NCI-H2107 (cell line): ENCODE measurements around the gene LEP.

Experiments used
- DNase-seq: peaks from one replicate; lab custom pipeline; 2025; lab: John Stamatoyannopoulos, UW

Gene LEP

DNA sequence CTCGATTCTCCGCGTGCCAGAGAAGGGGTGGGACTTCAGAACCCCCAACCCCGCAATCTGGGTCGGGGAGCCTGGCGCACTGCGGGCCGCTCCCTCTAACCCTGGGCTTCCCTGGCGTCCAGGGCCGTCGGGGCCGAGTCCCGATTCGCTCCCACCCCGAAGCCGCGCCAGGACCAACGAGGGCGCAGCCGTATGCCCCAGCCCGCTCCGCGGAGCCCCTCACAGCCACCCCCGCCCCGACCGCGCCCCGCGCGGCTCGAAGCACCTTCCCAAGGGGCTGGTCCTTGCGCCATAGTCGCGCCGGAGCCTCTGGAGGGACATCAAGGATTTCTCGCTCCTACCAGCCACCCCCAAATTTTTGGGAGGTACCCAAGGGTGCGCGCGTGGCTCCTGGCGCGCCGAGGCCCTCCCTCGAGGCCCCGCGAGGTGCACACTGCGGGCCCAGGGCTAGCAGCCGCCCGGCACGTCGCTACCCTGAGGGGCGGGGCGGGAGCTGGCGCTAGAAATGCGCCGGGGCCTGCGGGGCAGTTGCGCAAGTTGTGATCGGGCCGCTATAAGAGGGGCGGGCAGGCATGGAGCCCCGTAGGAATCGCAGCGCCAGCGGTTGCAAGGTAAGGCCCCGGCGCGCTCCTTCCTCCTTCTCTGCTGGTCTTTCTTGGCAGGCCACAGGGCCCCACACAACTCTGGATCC is at the start of gene LEP:
TSS of gene LEP (plus strand) at position 583 of the 691 bp plus-strand sequence. CDS start 10,741 bp downstream, outside the sequence.
- DNase-seq = no peak

DNA sequence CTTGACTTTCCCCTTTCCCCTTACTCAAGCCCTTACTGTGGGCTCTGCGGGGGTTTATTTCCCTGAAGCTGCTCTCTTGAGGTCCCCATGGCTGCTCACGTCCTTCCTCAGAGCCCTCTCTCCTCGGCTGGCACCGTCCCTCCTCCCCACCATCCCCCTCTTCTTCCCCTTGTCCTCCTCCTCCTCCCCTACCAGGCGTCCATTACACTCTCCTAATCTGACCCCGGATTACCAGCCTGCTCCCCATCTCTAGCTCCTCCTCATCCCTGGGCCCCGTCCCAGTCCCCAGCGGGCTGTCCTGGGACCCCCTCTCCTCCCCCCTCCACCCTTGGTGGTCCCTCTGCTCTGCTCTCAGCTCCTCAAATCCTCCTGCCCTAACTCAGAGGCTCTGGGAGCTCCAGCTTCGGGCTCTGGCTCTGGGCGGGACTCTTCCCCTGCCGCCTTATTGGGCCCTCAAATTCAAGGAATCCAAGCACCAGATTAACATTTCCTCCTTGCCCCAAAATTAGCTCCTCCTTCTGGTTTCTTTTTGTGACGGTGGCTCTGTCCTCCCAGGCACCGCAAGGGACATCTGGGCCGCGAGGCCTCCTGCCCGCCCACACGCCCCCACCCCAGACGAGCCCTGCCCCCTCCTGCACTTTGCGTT is 48.5 kb upstream of the LEP start:
- DNase-seq = no peak

DNA sequence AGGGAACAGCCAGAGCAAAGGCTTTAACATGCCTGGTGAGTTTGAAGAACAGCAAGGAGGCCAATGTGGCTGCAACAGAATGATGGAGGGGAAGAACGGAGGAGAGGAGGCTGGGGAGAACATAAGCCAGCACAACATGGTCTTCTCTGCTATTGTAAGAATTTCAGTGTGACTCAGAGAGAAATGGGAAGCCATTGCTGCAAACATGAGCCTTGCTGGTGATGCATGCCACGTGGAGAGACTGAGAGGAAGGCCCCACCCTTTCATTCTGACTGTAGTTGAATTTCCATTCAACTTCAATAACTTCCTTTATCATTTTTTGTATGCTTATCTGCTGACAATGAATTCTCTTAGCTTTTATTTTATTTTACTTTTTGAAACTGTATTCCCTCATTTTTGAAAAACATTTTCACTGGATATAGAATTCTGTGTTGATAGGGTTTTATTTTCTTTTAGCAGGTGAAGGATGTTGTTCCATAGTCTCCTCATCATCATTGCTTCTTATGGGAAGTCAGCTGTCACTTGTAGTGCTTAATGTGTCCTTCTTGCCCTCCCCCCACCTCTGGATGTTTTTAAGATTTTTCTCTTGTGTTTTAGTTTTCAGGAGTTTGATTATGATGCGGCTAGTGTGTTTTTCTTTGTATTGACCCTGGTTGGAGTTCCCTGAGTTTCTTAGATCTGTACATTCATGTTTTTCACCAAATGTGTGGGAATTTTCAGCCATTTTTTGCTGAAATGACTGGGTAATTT is 46.4 kb upstream of the LEP start:
- no peak for DNase-seq

DNA sequence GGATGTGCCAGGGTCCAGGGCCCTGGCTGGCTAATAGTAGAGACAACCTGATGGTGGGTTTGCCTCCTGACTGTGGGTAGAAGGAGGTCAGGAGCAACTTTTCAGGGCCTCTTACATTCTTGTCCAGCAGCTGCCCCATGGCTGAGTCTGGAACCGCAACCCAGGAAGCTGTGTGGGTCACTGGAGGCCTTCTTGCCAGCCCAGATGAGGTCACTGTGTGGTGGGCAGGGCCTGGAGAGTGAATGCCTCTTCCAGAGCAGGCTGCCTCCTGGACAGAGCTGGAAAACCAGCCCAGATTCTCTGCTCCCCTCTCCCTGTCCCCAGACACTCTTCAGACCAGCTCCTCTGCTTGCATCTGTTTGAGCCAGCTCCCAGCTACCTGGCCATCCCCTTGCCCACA is 43.5 kb upstream of the LEP start:
- no peak for DNase-seq

DNA sequence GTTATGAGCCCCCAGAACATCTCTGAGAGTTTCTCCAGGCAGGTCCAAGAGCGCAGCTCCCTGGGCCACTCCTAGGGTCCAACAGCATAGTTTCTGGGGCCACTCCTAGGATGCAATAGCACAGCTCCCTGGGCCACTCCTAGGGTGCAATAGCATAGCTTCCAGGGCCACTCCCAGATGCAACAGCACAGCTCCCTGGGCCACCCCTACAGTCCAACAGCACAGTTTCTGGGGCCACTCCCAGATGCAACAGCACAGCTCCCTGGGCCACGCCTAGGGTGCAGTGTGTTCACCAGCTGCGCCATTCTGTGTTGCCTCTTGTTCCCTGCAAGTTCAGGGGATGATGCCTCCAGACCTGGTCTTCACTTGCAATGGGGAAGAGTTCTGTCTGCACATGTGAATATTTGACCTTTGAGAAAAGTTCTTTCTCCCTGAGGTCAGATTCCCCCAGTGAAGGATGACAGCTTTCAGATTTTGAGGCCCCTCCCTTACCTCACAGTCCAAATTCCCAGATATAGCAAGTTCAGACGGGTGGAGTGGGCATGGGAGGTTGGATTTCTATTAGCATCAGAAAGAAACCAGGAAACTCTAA is 43.0 kb upstream of the LEP start:
- no peak for DNase-seq

DNA sequence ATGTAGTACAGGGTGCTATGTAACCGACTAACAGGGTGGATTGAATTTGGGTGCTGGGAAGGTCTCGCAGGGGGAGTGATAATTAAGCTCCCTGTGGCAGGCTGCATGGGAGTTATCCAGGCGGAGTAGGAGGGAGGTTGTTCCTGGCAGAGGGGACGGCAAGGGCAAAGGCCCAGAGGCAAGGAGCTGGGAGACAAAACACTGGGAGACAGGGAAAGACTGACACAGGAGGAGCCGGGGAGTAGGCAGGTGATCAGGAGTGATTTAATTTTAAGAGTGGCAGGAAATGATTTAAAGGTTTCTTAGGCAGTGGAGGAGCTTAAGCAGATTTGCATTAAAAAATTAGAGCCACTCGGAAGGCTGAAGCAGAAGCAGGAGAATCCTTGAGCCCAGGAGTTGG is 40.7 kb upstream of the LEP start:
- no peak for DNase-seq

DNA sequence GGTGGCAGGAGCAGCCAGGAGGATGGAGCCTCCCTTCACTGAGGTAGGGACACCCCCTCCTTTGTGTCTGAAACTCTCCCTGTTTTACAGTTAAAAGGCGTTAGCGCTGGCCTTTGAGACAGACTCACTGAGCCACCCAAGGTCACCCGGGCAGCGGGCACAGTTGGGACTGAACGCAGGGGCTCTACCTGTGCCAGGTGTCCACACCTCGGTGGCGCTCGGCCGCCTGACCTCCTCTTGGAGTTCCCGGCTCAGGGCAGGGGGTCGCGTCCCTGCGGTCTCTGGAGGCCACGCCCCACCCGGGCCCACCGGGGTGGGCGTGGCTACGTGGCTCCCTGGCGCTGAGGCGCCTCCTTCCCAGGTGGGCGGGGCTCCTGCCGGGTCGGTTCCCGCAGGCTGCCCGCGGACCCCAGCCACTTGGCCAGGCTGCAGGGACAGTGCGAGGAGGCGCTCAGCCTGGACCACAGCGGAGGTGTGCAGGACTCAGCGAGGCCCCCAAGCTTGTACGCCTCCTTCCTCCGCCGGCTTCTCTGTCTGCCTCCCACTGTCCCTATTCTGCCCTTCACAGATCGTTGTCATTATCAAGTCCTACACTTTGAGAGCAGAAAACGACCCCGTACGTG is 39.9 kb upstream of the LEP start:
- no peak for DNase-seq

DNA sequence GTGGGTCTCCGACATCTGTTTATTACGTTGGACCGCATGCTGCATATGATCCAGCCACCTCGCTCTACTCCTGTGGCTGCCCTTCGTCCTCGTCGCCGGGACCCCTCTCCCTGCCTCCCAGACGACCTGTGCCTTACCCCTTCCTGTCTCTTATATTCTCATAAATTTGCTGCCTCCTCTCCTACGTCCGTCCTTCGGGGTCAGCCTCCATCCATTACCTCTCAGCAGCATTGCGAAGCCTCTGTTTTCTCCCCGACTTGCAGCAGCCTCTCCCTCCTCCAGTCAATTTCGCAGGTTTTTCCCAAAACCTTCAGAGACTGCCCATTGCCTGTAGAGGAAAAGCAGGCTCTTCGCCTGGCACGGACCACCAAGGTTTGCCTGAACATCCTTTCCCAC is 39.4 kb upstream of the LEP start:
- DNase-seq = no peak

DNA sequence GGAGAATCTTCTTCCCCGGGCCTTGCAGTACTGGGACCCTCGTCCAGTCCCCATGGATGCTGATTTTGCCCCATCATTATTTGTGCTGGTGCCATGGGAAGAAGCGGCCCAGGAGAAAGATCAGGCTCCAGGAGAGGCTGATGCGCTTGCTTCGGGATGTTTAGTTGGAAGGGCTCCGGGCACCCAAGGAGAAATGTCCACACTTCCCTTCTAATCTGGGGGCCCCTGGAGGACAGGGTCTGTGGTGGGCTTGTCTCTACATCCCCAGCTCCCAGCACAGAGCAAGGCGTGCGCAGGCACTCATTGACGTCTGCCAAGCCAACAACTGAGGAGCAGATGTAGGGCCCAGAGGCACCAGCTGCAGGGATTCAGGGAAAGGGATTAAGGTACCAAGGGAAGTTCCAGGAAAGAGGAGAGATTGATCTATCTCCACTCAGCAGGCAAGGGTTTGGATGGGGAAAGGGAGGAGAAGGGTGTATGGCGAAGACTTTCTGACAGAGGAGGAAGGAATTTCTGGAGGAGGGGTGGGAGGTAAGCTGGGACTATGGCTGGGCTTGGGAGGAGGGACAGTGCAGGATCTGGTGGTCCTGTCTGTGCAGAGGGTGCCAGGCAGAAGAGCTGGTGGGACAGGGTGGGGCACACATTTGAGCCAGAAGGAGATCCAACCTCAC is 38.7 kb upstream of the LEP start:
- no peak for DNase-seq

DNA sequence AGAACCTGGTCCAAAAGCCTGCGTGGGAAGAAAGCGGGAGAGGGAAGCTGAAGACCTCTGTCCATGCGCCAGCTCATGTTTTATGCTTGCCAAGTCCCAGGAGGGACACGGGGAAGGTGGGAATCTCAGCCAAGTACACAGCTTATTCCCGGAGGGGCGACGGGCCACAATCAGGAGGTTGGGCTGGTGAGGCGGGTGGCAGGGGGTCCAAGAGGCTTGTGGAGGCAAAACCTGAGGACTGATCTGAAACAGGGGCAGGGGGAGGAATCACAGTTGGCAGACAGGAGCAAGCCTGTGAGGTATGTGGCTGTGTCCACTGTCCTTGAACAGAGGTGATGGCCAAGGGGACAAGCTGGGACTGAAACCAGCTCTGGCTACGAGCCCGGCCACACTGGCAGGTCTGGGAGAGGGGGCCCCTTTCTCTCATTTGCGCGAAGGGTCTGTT is 38.0 kb upstream of the LEP start:
- DNase-seq = no peak

DNA sequence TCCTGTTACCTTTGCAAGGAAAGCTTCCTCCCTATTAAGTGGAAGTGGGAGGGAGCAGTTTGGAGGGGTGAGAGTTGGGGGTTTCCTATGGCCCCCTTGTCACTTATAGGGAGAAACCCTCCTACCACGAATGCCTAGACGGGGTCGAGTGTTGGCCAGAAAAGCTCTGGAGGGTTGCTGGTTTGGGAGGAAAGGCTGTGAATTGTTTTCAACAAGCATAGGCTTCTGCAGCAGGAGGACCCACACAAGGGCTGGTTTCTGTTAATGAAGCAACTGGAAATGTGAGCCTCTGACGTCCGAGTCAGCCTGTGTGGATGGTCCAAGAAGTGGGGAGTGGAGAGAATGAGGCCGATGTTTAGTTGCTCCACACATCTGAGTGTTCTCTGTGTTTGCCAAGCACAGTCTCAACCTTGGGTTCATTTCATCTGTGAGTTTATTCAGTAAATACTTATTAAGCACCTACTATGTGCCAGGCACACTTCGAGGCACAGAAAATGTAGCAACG is 37.3 kb upstream of the LEP start:
- DNase-seq = no peak

DNA sequence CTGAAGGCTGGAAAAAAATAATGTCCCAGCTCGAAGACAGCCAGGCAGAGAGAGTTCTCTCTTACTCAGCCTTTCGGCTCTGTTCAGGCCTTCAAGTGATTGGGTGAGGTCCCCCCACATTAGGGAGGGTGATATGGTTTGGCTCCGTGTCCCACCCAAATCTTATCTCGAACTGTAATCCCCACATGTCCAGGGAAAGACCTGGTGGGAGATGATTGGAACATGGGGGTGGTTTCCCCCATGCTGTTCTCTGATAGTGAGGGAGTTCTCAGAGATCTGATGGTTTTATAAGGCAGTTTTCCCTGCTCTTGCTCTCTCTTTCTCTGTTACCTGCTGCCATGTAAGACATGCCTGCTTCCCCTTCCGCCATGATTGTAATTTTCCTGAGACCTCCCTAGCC is 36.6 kb upstream of the LEP start:
- DNase-seq = no peak

DNA sequence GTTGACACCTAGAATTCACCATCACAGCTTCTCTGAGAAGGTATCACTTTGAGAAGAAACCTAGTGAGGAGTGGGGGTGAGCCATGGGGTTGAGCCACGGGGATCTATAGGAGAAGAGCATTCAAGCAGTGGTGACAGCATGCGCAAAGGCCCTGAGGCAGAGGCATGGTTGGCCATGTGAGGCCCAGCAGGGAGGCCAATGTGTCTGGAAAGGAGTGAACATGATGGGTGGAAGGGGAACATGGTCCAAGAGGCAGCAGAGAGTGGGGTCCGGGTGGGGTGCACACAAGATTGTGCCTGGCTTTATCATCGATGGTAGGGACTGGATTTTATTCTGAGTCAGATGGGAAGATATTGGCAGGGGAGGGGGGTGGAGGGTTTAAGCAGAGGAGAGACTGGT is 36.0 kb upstream of the LEP start:
- DNase-seq = no peak

DNA sequence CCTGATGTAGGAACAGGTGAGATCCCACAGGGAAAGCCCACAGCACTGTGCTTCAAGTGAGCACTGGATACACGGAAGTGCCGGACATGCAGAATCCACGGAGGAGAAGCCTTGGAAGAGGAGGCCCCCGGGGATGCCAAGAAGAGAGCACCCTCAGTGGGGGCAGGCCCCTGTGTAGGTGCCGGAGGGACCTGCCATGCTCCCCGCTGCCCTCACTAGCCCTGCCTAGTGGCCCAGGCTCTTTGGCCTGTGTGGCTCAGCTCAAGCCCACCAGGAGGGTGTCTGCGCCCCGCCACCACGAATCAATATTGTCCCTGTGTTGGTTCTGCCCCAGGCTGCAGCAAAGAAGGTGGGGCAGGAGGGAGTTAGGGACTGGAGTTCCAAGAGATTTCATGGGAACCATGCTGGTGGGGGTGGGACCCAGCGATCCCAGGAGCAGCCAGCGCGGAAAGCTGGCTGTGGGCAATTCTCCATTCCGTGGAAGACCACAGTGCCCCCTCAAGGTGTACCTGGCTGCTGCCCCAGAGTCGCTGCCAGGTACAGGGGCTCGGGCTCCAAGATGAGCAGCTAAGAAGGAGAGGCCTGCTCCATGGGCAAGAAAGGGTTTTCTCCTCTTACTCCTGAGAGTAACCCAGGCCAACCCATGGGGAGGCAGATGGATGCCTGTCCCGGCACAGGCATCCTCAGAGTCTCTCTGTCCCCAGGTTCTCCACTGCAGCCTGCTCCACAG is 34.9 kb upstream of the LEP start:
- no peak for DNase-seq

DNA sequence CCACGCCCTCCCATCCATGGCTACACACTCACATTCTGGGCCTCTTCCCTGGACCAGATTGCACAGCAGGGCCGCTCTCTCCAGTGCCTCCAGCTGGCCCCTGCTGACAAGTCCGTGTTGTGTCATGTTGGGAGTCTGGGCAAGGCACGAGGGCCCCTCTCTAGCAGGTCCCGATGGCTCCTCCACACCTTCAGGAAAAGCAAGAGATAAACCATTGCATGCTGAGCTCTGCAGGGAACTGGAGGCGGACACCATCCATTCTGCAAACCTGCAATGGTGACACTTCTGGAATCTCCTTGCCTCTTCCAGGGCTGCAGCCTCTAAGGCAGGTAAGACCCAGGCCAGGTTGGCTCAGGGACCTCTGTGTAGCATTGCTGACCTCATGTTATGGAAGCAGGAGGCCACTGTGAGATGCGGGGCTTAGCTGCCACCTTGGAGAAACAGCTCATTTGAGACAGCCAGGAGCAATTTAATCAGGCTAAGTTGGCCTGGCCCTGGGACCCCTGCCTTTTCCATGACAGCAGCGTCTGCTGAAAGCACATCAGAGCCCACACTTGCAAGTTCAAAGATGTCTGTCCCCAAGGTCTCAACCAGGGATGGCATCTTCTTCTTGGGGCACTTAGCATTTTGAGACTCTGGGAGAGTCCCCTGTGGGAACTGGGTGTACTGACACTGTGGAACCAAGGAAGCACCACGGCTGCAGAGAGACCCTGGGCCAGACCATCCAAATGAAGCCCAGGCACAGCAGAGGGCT is 34.2 kb upstream of the LEP start:
- no peak for DNase-seq

DNA sequence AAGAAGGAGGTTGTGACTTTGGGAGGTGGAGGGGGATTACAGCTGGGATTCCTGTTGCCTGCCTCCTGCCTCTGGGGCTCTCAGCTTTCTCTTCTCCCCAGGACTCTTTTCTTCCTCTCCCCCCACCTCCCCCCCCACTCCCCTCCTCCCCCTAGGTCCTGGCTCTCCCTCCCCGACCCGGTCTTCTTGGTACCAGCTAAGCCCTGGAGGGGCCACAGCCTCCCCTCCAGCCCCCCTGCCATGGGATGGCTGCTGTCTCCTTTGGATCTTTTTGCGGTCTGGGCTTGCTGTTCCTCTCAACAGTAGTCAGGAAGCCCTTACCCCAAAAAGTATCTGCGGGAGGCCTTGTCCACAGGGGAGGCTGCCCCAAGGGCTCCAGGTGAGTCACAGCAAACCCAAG is 33.5 kb upstream of the LEP start:
- DNase-seq = no peak

DNA sequence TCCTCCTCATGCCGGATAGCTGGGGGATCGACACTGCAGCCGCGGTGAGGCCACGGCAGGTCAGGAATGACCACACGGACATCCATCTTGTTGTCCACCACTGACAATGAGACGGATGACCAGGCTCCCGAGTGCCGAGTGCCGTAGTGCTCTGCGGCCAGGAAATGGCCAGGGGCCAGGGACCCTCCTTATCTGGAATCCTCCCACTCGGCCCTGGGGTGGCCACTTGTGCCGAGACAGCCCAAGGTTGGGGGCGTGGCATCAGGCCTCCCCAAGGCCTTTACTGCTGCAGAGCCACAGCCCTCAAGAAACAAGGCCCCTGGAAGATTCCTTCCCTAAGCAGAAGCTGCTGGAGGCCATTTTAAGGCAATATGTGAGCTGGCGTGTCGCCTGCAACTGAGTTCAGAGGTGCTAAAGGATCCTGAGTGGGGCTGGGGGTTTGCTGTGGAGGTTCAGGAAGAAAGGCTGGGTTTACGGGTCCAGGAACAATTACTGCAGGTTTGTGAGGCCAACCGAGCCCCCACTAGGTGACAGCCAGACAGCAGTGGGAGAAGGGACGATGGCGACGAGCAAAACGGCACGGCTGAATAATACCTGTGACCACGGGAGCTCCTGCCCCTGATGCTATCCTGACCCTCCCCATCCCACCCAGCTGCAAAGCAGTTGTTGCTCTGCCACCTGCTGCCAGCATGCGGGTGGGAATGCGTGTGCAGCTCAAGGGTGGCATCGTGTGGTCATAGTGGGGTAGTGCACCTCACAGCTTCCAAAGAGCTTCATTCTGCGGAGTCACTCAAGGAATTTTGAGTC is 31.6 kb upstream of the LEP start:
- peak; percentile 77 for DNase-seq

DNA sequence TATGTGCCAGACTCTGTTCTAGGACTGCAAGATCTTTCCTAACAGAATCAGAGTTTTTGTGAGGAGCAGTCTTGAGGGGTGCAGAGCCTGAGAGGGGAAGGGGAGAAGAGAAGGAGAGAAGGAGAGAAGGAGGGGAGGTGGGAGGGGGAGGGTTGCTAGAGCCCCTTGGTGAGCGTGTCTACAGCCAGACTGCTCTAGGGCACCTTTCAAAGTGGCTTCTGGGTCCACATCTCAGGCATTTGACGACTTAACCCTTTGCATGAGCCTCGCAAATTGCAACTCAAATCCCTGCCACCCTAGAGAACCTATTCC is 31.1 kb upstream of the LEP start:
- no peak for DNase-seq
